H1 (cell line): ENCODE results near the gene YAP1. TPM values are rescaled to one million over a fixed set of nuclear protein-coding genes. Genes with fewer than 3 reads are reported as not detected.

Experiments used
- CTCF ChIA-PET: fragments of 300-600 bp; sonication (Branson Sonifier 250); formaldehyde crosslinking; loops from one replicate; lab custom pipeline; 2021; ENCODE audit not compliant: partially characterized antibody; lab: Charles Lee
- POLR2A ChIA-PET: fragments of 300-600 bp; sonication (Branson Sonifier 250); formaldehyde crosslinking; loops from one replicate; lab custom pipeline; 2021; ENCODE audit warnings: inconsistent platforms; ENCODE audit not compliant: partially characterized antibody; lab: Charles Lee
- DNase-seq, 2 experiments: peaks; one replicate each; pipeline versions ENCODE4 v3.0.0 to v3.0.0-alpha.2; 2010 to 2022; ENCODE audit warnings: low spot score in 2 of 2, low read depth in 1 of 2, mixed read lengths in 1 of 2
- FAIRE-seq: peaks from 2 replicates; lab custom pipeline; 2011; peaks lifted over from hg19 to GRCh38; lab: Jason Lieb, UNC
- H2AFZ ChIP-seq: 2 replicates; pipeline ENCODE4 v1.8.1; 2012; ENCODE audit warnings: low read length, inconsistent platforms
- H2AK5ac ChIP-seq: 2 replicates; pipeline ENCODE4 v1.6.1; 2013; ENCODE audit warnings: low read depth, low read length
- H2BK120ac ChIP-seq: replicated peaks from 2 replicates; pipeline ENCODE3; 2013; ENCODE audit warnings: low read depth, low read length, inconsistent platforms
- H2BK12ac ChIP-seq: 2 replicates; pipeline ENCODE4 v1.6.1; 2013; ENCODE audit warnings: low read depth, low read length
- H2BK15ac ChIP-seq: 2 replicates; pipeline ENCODE4 v1.6.1; 2013; ENCODE audit warnings: low read length
- H2BK20ac ChIP-seq: 2 replicates; pipeline ENCODE4 v1.6.1; 2013; ENCODE audit warnings: low read length
- H2BK5ac ChIP-seq: 2 replicates; pipeline ENCODE4 v1.6.1; 2013; ENCODE audit warnings: low read depth, low read length
- H3K14ac ChIP-seq: 2 replicates; pipeline ENCODE4 v1.6.1; 2013; ENCODE audit warnings: inconsistent platforms; ENCODE audit not compliant: insufficient read length
- H3K18ac ChIP-seq: 2 replicates; pipeline ENCODE4 v1.6.1; 2013; ENCODE audit warnings: low read length; ENCODE audit errors: extremely low read depth
- H3K23ac ChIP-seq: 2 replicates; pipeline ENCODE4 v1.6.1; 2013; ENCODE audit warnings: inconsistent platforms; ENCODE audit not compliant: insufficient read length
- H3K23me2 ChIP-seq: 2 replicates; pipeline ENCODE4 v1.6.1; 2013; ENCODE audit warnings: low read depth, low read length
- H3K27ac ChIP-seq: 2 replicates; pipeline ENCODE4 v1.6.1; 2011; ENCODE audit warnings: low read depth, low read length, inconsistent platforms
- H3K27me3 ChIP-seq, 4 experiments: replicated peaks in 1 of 4; 1 replicate in 1 of 4; 2 replicates in 3 of 4; pipeline versions ENCODE4 v1.6.1 to v1.8.1; 2011 to 2013; ENCODE audit warnings: low read length in 3 of 4, mild to moderate bottlenecking in 3 of 4, inconsistent platforms in 2 of 4, mixed read lengths in 2 of 4, moderate library complexity in 1 of 4; ENCODE audit not compliant: control insufficient read depth in 3 of 4, insufficient read depth in 3 of 4; ENCODE audit errors: extremely low read depth in 1 of 4
- H3K36me3 ChIP-seq, 4 experiments: 2 replicates each; pipeline versions ENCODE4 v1.6.1 to v1.8.1; 2011 to 2013; ENCODE audit warnings: mild to moderate bottlenecking in 4 of 4, low read length in 3 of 4, moderate library complexity in 2 of 4, control low read depth in 1 of 4, inconsistent platforms in 1 of 4; ENCODE audit not compliant: insufficient read depth in 4 of 4, control insufficient read depth in 2 of 4
- H3K4ac ChIP-seq: replicated peaks from 2 replicates; pipeline ENCODE3; 2013; ENCODE audit warnings: low read length, low read depth, mixed read lengths, inconsistent platforms; ENCODE audit not compliant: insufficient read length
- H3K4me1 ChIP-seq, 4 experiments: replicated peaks in 1 of 4; 1 replicate in 1 of 4; 2 replicates in 3 of 4; pipeline versions ENCODE4 v1.6.1 to v1.8.1; 2011 to 2013; ENCODE audit warnings: low read length in 3 of 4, inconsistent platforms in 2 of 4, mixed read lengths in 1 of 4; ENCODE audit not compliant: insufficient read depth in 4 of 4, control insufficient read depth in 3 of 4
- H3K4me2 ChIP-seq, 2 experiments: 2 replicates each; pipeline versions ENCODE4 v1.6.1 to v1.8.1; 2011 to 2013; ENCODE audit warnings: low read depth in 2 of 2, low read length in 2 of 2, control low read depth in 1 of 2, inconsistent platforms in 1 of 2, mild to moderate bottlenecking in 1 of 2; ENCODE audit not compliant: insufficient read depth in 1 of 2
- H3K4me3 ChIP-seq, 4 experiments: fragments of 200-600, 300-600 bp in 1 of 4; sonication (generic), shearing (Covaris generic), sonication (Bioruptor Twin) in 1 of 4; 2 replicates each; pipeline versions ENCODE4 v1.5.1 to v1.8.1; 2011 to 2016; ENCODE audit warnings: low read length in 4 of 4, low read depth in 3 of 4, control low read depth in 2 of 4, inconsistent platforms in 2 of 4, mild to moderate bottlenecking in 2 of 4, mixed read lengths in 1 of 4, moderate library complexity in 1 of 4; ENCODE audit not compliant: insufficient read depth in 2 of 4; ENCODE audit errors: extremely low read depth in 1 of 4
- H3K56ac ChIP-seq: replicated peaks from 2 replicates; pipeline ENCODE3; 2013; ENCODE audit warnings: low read depth, mild to moderate bottlenecking, mixed read lengths, low read length, inconsistent platforms; ENCODE audit not compliant: insufficient read length
- H3K79me1 ChIP-seq: 2 replicates; pipeline ENCODE4 v1.6.1; 2013; ENCODE audit warnings: low read depth, low read length, control low read depth
- H3K79me2 ChIP-seq, 2 experiments: 2 replicates each; pipeline versions ENCODE4 v1.6.1 to v1.8.1; 2012 to 2013; ENCODE audit warnings: low read length in 2 of 2, mild to moderate bottlenecking in 2 of 2, inconsistent platforms in 1 of 2; ENCODE audit not compliant: insufficient read depth in 2 of 2, control insufficient read depth in 1 of 2
- H3K9ac ChIP-seq, 4 experiments: replicated peaks in 1 of 4; 1 replicate in 1 of 4; 2 replicates in 3 of 4; pipeline versions ENCODE4 v1.6.1 to v1.8.1; 2011 to 2013; ENCODE audit warnings: low read depth in 3 of 4, low read length in 3 of 4, control low read depth in 2 of 4, mild to moderate bottlenecking in 2 of 4, moderate library complexity in 2 of 4, inconsistent platforms in 1 of 4; ENCODE audit errors: extremely low read depth in 1 of 4
- H3K9me3 ChIP-seq, 2 experiments: 2 replicates each; pipeline versions ENCODE4 v1.6.1 to v1.8.1; 2012 to 2013; ENCODE audit warnings: mild to moderate bottlenecking in 2 of 2, moderate library complexity in 2 of 2, control low read depth in 1 of 2, inconsistent platforms in 1 of 2, low read depth in 1 of 2, low read length in 1 of 2, mixed read lengths in 1 of 2; ENCODE audit not compliant: insufficient read depth in 2 of 2
- H4K20me1 ChIP-seq, 2 experiments: replicated peaks in 1 of 2; 2 replicates each; pipeline versions ENCODE3 to v1.8.1; 2011 to 2013; ENCODE audit warnings: inconsistent platforms in 2 of 2, low read length in 2 of 2, mild to moderate bottlenecking in 1 of 2; ENCODE audit not compliant: insufficient read depth in 2 of 2, control insufficient read depth in 1 of 2
- H4K5ac ChIP-seq: 2 replicates; pipeline ENCODE4 v1.6.1; 2013; ENCODE audit warnings: low read length, low read depth, mixed read lengths, inconsistent platforms; ENCODE audit not compliant: insufficient read length
- H4K8ac ChIP-seq: 2 replicates; pipeline ENCODE4 v1.8.0; 2013; ENCODE audit warnings: mild to moderate bottlenecking, moderate library complexity, low read length, inconsistent platforms; ENCODE audit not compliant: insufficient read depth; ENCODE audit errors: extremely low read depth
- H4K91ac ChIP-seq: replicated peaks from 2 replicates; pipeline ENCODE3; 2013; ENCODE audit warnings: low read length, mixed read lengths, inconsistent platforms; ENCODE audit not compliant: insufficient read length
- BRCA1 ChIP-seq: IDR thresholded peaks from 2 replicates; pipeline ENCODE4 v1.6.1; 2012; ENCODE audit warnings: low read depth, low read length, improper control_type of control experiment
- CHD2 ChIP-seq: IDR thresholded peaks from 2 replicates; pipeline ENCODE4 v1.6.1; 2012; ENCODE audit warnings: low read length, improper control_type of control experiment
- CREB1 ChIP-seq: IDR thresholded peaks from 2 replicates; pipeline ENCODE4 v1.6.1; 2012; ENCODE audit warnings: inconsistent platforms
- HDAC6 ChIP-seq: IDR thresholded peaks from one replicate; pipeline ENCODE4 v1.7.1; 2012; ENCODE audit warnings: low read depth, mild to moderate bottlenecking, inconsistent platforms, low read length, moderate library complexity
- JUN ChIP-seq: IDR thresholded peaks from 2 replicates; pipeline ENCODE4 v1.6.1; 2011; ENCODE audit warnings: low read depth, mild to moderate bottlenecking, improper control_type of control experiment, low read length
- KDM4A ChIP-seq: IDR thresholded peaks from one replicate; pipeline ENCODE4 v1.7.1; 2012; ENCODE audit warnings: low read depth, mild to moderate bottlenecking, moderate library complexity, low read length, inconsistent platforms; ENCODE audit not compliant: severe bottlenecking
- NANOG ChIP-seq: IDR thresholded peaks from 2 replicates; pipeline ENCODE4 v1.6.1; 2011; ENCODE audit warnings: low read length, low read depth, mild to moderate bottlenecking, inconsistent platforms; ENCODE audit not compliant: insufficient read depth, poor library complexity, severe bottlenecking
- SIX5 ChIP-seq: IDR thresholded peaks from 2 replicates; pipeline ENCODE4 v1.6.1; 2011; ENCODE audit warnings: mild to moderate bottlenecking, low read depth, low read length
- SP2 ChIP-seq: IDR thresholded peaks from 2 replicates; pipeline ENCODE4 v1.6.1; 2012; ENCODE audit warnings: mild to moderate bottlenecking, low read length, inconsistent platforms
- SUZ12 ChIP-seq: fragments of 200-600 bp; sonication (generic); IDR thresholded peaks from 2 replicates; pipeline ENCODE4 v1.6.1; 2012; ENCODE audit warnings: mild to moderate bottlenecking, inconsistent platforms, low read length, moderate library complexity, mixed read lengths
- TEAD4 ChIP-seq: IDR thresholded peaks from 2 replicates; pipeline ENCODE4 v1.6.1; 2012; ENCODE audit warnings: low read depth, low read length, inconsistent platforms, mixed read lengths
- YY1 ChIP-seq: IDR thresholded peaks from 2 replicates; pipeline ENCODE4 v1.6.1; 2011; ENCODE audit warnings: low read depth, mild to moderate bottlenecking, low read length
- WGBS, 2 experiments: shearing (Covaris generic) in 1 of 2; methylation state at CpG; one replicate each; pipeline versions ENCODE4 v1.1.6 to v1.1.7; 2013 to 2015; ENCODE audit warnings: low lambda C conversion rate in 2 of 2, mixed read lengths in 2 of 2, inconsistent platforms in 1 of 2, low coverage in 1 of 2, missing lambda C conversion rate in 1 of 2; ENCODE audit not compliant: insufficient replicate concordance in 2 of 2, insufficient coverage in 1 of 2, insufficient read length in 1 of 2; ENCODE audit errors: extremely low coverage in 1 of 2, missing lambda C conversion rate in 1 of 2; 5-methylcytosine and 5-hydroxymethylcytosine counted together
- polyA plus RNA-seq, 7 experiments: library from polyadenylated mRNA; depleted of rRNA in 3 of 7; stranded (reverse) in 5 of 7; unstranded in 2 of 7; fragments of >200 nt in 5 of 7; fragments of 200-250 nt in 2 of 7; gene quantifications; 1 replicate in 5 of 7; 2 replicates in 1 of 7; 4 replicates in 1 of 7; pipeline versions ENCODE4 v1.2.1 to v1.2.3, GENCODE V29; 2011 to 2013; ENCODE audit warnings: missing spikeins in 2 of 7, mixed read lengths in 2 of 7
- total RNA-seq: library from RNA; stranded (reverse); fragmentation: NEBNext Ultra II Directional; extraction: Animal tissue kit (Norgen Biotek cat#: 25700); gene quantifications from 2 replicates; pipeline ENCODE4 v1.2.1, GENCODE V29; 2021

YAP1 gene
- total and polyA plus RNA-seq, 2 of the 8 experiments (the other 6 are each of a cell fraction or from before 2014, with no cell fraction given), result 62.0 to 108 TPM

DNA sequence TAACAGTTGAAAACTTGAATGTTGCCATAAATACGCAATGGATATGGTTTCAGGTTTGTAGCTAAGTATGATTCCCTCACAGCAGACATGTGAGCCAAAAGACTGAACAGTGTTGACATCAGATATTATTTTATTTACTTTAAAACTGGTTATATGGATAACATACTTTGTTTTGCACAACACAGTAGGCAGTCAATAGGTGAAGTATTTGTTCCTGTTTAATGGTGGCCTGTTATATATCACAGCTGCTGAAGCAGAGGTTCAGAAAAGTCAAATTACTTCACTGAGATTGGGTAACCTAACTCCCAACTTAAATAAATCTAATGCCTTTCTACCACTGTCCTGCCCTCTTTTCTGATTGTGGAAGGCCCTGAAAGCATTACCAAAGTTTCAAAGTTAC, 44.6 kb downstream of the YAP1 start:
- H3K4me3 ChIP-seq, result no peak overlapping the region
- ChIA-PET CTCF (no interaction called here), POLR2A (no interaction called here)
- no peak overlapping the region for H4K91ac ChIP-seq
- H3K9me3 ChIP-seq, result no peaks in the 10 kb centered on the region
- H3K23me2 ChIP-seq, result no peaks in the 10 kb centered on the region
- no peak overlapping the region for H2AFZ ChIP-seq
- FAIRE-seq (no peak), DNase-seq (no peak)
- H2BK12ac ChIP-seq, result no peak overlapping the region
- no peak overlapping the region for H2BK20ac ChIP-seq
- H3K9ac ChIP-seq, result no peak overlapping the region
- no peak overlapping the region for H4K8ac ChIP-seq
- no peak overlapping the region for H3K14ac ChIP-seq
- H3K18ac ChIP-seq, result no peak overlapping the region
- H2BK5ac ChIP-seq, result no peak overlapping the region
- WGBS, 2 experiments, result 90% methylated on average over 1 of the region's 1 CpG; no CpG with 5 or more reads in 1 of the 2 experiments
- no peak overlapping the region for H2BK15ac ChIP-seq
- peaks cover 7 to 97% of the 10 kb centered on the region in 2 experiments for H3K79me2 ChIP-seq
- no peak overlapping the region for H2BK120ac ChIP-seq
- H3K36me3 ChIP-seq, result no peaks in the 10 kb centered on the region
- no peak overlapping the region for H4K5ac ChIP-seq
- no peak overlapping the region for H3K27ac ChIP-seq
- no peak overlapping the region for H3K4ac ChIP-seq
- no peak overlapping the region for H3K56ac ChIP-seq
- H3K4me1 ChIP-seq, result no peaks in the 10 kb centered on the region; a peak in 1 of 7 replicates
- H3K4me2 ChIP-seq, result no peak overlapping the region
- H2AK5ac ChIP-seq, result no peak overlapping the region
- 0 out of 2 replicates have a peak, but pooled peaks cover 5% of the 10 kb centered on the region for H3K79me1 ChIP-seq
- no peaks in the 10 kb centered on the region for H3K27me3 ChIP-seq
- peaks cover 0 to 3% of the 10 kb centered on the region in 2 experiments for H4K20me1 ChIP-seq
- no peak overlapping the region for H3K23ac ChIP-seq
- TF ChIP-seq CHD2 (no peak), SP2 (no peak), YY1 (no peak), SIX5 (no peak), CREB1 (no peak), TEAD4 (no peak), SUZ12 (no peak), KDM4A (no peak), NANOG (no peak), HDAC6 (no peak), BRCA1 (no peak), JUN (no peak)
